ENCODE results near the gene C1orf232.

DNA sequence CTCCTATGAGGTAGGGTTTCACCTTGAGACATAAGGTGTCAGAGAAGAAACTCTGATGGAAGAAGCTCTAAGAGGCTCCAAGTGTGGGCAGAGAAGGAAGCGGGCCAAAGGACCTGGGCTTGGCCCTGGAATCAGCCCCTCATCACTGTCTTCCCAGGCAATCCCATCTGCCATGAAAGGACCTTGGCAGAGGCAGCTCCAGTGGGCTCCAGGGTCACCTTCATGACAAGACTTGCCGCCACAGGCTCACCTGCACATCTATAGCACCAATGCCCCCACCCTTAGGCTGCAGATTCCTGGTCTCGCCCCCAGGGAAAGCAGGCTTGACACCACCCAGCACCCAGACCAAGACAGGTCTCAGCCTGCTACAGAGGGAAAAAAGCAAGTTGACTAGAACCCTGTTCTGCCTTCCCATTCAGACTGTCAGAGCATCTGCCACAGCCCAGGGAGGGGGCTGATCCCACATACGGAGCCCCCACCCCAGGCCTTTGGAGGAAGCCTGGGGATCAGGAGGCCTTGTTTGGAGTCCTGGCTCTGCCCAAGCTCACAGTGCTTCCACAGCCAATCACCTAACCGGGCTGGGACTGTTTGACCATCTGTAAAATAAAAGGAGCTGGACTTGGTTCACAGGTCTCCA is 10.4 kb downstream of the C1orf232 start:
- no peak for TF ChIP-seq CTCF (IDR thresholded peaks at IDR 0.05 in 2 of 3, conservative IDR thresholded peaks at IDR 0.05 in 1 of 3; ENCODE audit: borderline replicate concordance in 1 of 3, insufficient read depth in 1 of 3, low read depth in 2 of 3, low read length in 2 of 3)
- TF ChIP-seq EZH2 (IDR thresholded peaks at IDR 0.05): no peak
- TF ChIP-seq POLR2A (IDR thresholded peaks at IDR 0.05; ENCODE audit: borderline replicate concordance, extremely low read depth, insufficient read depth, insufficient read length): no peak
- TF ChIP-seq EZH2phosphoT487 (IDR thresholded peaks at IDR 0.05; ENCODE audit: borderline replicate concordance): no peak
- TF ChIP-seq TCF7L2 (IDR thresholded peaks at IDR 0.05; ENCODE audit: borderline replicate concordance, extremely low read depth, insufficient read depth, insufficient read length): no peak
- no peak for TF ChIP-seq FOSL1 (IDR thresholded peaks at IDR 0.05; ENCODE audit: low read depth)
- no peak for TF ChIP-seq SP1 (IDR thresholded peaks at IDR 0.05; ENCODE audit: low read depth)
- no peak for TF ChIP-seq ZFX (IDR thresholded peaks at IDR 0.05)
- TF ChIP-seq POLR2AphosphoS5 (IDR thresholded peaks at IDR 0.05; ENCODE audit: low read depth, low read length): no peak
- TF ChIP-seq ELF1 (IDR thresholded peaks at IDR 0.05; ENCODE audit: borderline replicate concordance, low read depth): no peak
- TF ChIP-seq, protein P1, sequence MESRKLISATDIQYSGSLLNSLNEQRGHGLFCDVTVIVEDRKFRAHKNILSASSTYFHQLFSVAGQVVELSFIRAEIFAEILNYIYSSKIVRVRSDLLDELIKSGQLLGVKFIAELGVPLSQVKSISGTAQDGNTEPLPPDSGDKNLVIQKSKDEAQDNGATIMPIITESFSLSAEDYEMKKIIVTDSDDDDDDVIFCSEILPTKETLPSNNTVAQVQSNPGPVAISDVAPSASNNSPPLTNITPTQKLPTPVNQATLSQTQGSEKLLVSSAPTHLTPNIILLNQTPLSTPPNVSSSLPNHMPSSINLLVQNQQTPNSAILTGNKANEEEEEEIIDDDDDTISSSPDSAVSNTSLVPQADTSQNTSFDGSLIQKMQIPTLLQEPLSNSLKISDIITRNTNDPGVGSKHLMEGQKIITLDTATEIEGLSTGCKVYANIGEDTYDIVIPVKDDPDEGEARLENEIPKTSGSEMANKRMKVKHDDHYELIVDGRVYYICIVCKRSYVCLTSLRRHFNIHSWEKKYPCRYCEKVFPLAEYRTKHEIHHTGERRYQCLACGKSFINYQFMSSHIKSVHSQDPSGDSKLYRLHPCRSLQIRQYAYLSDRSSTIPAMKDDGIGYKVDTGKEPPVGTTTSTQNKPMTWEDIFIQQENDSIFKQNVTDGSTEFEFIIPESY (IDR thresholded peaks at IDR 0.05; ENCODE audit: extremely low read depth, insufficient replicate concordance, low read length): no peak
- TF ChIP-seq YY1 (IDR thresholded peaks at IDR 0.05; ENCODE audit: extremely low read depth, insufficient replicate concordance, low read depth, low read length): no peak
- TF ChIP-seq RAD21 (IDR thresholded peaks at IDR 0.05; ENCODE audit: low read depth): no peak
